GM04504 (cell line): ENCODE results near the gene TMEM175.
A peak's percentile ranks its signal among the peaks of the same experiment; 100 is the strongest.
"Not testable (repeated sequence)": the region's sequence is repeated elsewhere in the genome, so short reads cannot be mapped to it uniquely, and the experiment has no call there.

Experiments used
- DNase-seq: peaks from one replicate; pipeline ENCODE4 v3.0.0-alpha.2; 2012; ENCODE audit warnings: low read depth

The TMEM175 gene

GRCh38 chr4:917992-918391 lies 14.3 kb upstream of the TMEM175 start:
- no peak for DNase-seq

- not testable (repeated sequence) for DNase-seq
Observed at GRCh38 chr4:918591-918990, 13.7 kb upstream of the TMEM175 start.

GRCh38 chr4:919004-919680 lies 13.1 kb upstream of the TMEM175 start:
- DNase-seq, result not testable (repeated sequence)

GRCh38 chr4:921830-922331 lies 10.4 kb upstream of the TMEM175 start:
- DNase-seq, result no peak

- DNase-seq, result no peak
Observed at GRCh38 chr4:924107-925096, 7.9 kb upstream of the TMEM175 start.

- no peak for DNase-seq
Observed at GRCh38 chr4:925171-925570, 7.1 kb upstream of the TMEM175 start.

GRCh38 chr4:925771-926500 lies 6.3 kb upstream of the TMEM175 start:
- no peak for DNase-seq

- DNase-seq, result no peak
Observed at GRCh38 chr4:926538-926937, 5.7 kb upstream of the TMEM175 start.

- not testable (repeated sequence) for DNase-seq
Observed at GRCh38 chr4:927566-927965, 4.7 kb upstream of the TMEM175 start.

GRCh38 chr4:929096-929765 lies 3.0 kb upstream of the TMEM175 start:
- no peak for DNase-seq

- DNase-seq, result no peak
Observed at GRCh38 chr4:930028-930551, 2.2 kb upstream of the TMEM175 start.

- DNase-seq, result no peak
Observed at GRCh38 chr4:930827-931193, 1.4 kb upstream of the TMEM175 start.

- DNase-seq, result peak; percentile 26
Observed at GRCh38 chr4:931194-931959, 883 bp upstream of the TMEM175 start.

GRCh38 chr4:932713-933070 lies 432 bp downstream of the TMEM175 start:
- DNase-seq, result no peak

GRCh38 chr4:939508-939907 lies 7.2 kb downstream of the TMEM175 start:
- DNase-seq, result not testable (repeated sequence)

GRCh38 chr4:945274-946102 lies 13.2 kb downstream of the TMEM175 start:
- DNase-seq, result no peak

- DNase-seq, result no peak
Observed at GRCh38 chr4:946103-946450, 13.8 kb downstream of the TMEM175 start.

GRCh38 chr4:946517-947471 lies 14.5 kb downstream of the TMEM175 start:
- no peak for DNase-seq

GRCh38 chr4:947491-947971 lies 15.3 kb downstream of the TMEM175 start:
- DNase-seq, result no peak
